Measurements from ENCODE around the gene ADH7.

ADH7 gene

DNA sequence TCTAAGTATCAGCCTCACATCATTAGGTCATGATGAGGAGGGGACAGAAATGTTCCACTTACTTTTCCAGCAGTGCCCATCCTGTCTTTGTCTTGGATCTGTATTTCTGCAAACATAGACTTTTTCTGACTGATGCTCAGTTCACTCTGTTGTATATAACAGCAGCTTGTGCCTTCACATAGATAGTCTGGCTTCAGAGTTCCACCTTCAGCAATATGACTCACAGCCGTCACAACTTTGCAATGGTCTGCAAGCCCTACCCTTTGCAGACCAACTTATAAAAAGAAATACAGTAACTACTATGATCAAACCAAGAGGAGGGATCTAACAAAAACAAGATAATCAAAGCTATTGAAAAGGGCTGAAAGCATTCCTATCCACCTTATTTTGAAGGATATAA, at the start of gene ADH7:
Gene ADH7, minus strand, starts transcription at position 189 of the 400 bp plus-strand sequence. Its CDS starts 109 bp downstream, at position 80.
- DNase-seq (ENCODE audit: low read depth in 2 of 2), result no peak

DNA sequence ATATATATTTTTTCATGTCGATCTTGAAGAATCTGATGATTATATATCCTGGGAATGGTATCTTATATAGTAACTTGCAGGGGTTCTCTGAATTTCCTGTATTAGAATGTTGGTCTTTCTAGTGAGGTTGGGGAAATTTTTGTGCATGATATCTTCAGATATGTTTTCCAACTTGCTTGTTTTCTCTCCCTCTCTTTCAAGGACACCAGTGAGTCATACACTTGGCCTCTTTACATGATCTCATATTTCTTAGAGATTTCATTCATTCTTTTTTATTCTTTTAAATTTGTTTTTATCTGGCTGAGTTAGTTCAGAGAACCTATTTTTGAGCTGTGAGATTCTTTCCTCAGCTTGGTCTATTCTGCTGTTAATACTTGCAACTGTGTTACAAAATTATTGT, 48.5 kb upstream of the ADH7 start:
- DNase-seq (ENCODE audit: low read depth in 2 of 2), result no peak

DNA sequence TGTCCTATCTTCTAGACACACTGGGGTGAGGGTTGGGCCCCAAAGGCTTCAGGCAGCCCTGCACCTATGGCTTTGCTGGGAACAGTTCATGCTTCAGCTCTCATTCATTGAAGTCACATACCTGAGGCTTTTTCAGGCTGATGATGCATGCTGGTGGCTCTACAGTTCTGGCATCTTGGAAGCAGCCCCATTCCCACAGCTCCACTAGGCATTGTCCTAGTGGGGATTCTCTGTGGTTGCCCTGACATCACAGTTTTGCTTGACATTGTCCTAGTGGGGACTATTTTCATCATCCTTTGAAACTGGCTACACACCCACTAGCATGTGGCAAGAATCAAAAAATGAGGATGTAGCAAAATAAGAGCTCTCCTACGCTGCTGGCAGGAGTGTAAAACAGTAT, 38.0 kb upstream of the ADH7 start:
- no peak for DNase-seq (ENCODE audit: low read depth in 2 of 2)

DNA sequence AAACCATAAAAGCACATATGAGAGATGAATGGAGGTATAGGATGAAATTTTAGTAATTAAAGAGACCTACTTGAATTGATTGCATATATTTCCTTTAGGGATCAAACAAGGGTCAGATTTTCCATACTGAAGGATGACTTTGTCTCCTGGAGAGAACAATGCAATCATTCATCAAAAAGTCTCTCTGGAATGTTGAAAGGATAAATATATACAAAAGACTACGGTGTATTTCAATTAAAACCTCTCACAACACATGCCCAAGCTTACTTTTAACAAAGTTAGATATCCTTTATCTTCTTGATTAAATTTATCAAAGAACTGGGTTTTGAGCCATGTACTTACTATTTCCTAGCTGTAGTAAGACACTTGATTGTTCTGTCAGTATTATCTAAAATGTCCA, 36.8 kb upstream of the ADH7 start:
- no peak for DNase-seq (ENCODE audit: low read depth in 2 of 2)

DNA sequence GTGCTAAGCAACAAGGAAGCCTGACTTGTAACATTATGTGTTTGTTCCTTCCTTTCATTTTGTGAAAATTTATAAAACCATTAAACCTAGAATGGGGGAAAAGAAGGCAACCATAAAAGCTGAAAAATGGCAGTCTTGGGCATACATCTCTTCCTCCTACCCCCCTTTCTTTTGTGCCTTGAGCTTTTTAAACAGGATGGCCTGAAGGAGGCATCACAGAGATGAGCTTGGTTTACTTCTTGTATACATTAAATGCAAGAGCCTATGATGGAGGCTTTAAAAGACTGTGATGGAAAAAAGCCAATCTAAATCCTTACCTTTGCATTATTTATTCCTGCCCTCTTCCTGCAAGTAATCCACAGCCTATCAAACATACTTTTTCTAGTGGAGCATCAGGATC, 36.2 kb upstream of the ADH7 start:
- no peak for DNase-seq (ENCODE audit: low read depth in 2 of 2)

DNA sequence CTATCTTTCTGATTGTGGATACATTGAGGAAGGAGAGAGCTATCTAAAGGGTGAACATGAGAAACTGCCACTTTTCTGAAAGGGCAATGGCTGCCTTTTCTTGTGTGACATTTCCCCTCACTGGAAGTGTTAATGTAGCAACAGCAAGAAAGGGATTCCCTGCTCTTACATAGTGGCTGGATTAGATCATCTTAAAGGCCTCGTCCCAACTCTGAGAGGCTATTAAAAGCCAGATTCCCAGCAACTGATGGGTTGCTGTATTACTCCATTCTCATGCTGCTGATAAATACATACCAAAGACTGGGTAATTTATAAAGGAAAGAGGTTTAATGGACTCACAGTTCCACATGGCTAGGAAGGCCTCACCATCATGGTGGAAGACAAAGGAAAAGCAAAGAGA, 33.7 kb upstream of the ADH7 start:
- no peak for DNase-seq (ENCODE audit: low read depth in 2 of 2)

DNA sequence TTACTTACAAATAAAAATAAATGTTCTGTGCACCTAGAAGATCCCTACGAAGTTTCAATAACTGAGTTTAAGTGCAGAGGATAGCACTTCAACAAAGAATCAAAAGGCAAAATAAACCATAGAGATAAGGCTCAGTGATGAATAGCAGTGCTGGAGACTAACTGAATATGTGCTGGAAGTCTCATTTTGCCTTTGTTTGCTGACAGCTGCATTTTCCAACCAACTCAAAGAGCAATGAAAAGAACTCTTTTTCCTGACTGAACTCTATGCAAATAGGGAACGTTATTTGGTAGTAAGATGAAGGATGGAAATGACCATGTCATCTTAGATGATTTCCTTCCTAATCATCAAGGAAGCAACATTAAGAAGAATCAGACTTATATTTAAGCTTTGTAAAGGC, 32.7 kb upstream of the ADH7 start:
- DNase-seq (ENCODE audit: low read depth in 2 of 2), result no peak

DNA sequence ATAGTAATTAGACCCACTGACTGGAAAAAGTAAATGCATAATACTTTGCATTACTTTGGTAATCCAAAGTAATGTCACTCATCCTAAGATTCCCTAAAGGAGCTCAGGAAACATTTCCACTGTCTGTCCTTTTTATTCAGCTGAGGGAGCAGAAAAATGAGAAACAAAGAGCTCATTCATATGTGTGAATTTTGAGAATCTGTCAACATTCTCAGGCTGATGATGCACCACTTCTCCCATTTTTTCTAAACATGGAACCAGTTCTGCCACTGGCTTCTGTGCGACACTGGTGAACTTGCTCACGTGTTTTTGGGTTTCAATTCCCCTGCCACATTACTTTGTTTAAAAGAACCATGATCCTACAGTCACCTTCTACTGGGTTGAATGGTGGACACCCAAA, 28.4 kb upstream of the ADH7 start:
- no peak for DNase-seq (ENCODE audit: low read depth in 2 of 2)

DNA sequence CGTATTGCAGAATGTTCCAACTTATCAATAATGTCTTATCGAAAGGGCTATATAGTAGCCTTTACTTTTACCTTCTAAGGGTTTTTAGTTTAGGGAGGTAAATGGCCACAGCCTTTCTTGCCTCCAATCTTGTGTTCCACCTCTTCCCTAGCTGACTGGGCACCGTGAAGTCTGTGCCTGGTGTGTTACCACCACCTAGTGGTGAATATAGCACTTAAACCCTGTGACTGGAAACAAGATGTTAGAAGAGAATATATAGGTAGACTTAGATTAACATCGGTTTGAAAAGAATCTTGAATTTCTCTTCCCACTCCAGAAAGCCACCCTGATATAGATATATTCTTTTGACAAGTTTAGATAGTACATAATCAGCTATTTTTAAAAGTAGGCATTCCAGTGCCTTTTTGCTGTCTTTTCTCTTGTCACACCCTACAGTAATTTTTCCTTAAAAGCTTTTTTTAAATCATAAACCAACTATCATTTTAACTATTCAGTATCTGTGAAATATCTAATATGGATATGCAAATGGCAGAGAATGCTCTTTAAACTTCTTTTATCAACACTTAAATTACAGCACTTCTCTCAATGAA, 27.8 kb upstream of the ADH7 start:
- DNase-seq (ENCODE audit: low read depth in 2 of 2), result peak; percentile 10 to 31

DNA sequence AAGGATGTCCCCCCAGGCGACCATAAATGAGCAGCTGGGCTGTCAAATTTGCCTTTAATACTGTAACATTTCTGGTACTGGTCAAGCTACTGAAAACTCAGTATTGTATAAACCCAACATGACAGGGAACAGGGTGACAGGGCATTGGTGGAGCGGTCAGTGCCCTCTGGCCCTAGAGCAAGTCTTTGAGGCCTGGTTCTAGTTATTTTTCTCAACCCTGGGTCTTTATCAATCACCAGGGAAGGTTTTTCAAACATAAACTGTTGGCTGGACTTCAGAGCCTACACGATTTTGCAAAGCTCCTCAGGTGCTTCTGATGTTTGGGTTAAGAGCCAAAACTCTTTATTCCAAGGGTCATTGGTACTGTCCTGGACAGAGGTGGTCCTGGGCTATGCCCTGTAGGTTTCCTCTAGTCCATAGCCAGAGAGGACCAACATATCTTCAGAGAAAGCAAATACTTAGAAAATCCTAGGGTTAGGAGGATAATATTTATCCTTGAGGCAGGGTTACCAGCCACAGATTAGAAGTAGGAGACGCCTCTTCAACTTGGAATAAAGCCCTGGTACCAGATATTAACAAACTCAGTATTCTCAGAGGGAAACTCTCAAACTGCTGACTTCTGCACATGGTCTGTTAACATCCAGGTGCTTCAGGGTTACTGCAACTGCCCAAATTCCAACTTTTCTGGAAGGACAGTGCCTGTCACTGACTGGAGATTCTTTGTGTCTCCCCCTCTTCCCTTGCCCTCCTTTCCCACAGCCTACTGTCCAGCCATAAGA, 26.7 kb upstream of the ADH7 start:
- DNase-seq (ENCODE audit: low read depth in 2 of 2), result no peak

DNA sequence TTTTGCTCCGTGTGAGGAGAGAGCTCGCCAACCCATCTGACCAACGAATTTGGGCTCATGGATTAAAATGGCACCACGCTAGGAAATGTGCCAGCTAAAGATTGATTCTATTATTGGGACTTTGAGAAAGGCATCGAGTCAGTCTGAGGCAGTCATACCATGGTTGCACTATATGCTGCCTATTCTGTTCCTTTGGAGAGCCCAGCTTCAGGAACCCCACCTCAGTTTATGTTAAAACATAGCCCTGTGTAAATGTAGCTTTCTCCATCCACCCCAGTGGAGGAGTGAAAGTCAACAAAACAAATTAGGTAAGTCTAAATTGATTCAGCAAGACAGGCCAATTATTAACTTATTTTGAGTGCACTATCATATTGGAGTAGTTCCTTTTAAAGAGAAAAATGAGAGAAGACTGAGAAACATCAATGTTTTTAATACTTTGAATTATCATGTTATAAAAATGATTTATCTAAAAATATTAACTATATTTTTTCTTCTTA, 24.5 kb upstream of the ADH7 start:
- DNase-seq (ENCODE audit: low read depth in 2 of 2), result no peak

DNA sequence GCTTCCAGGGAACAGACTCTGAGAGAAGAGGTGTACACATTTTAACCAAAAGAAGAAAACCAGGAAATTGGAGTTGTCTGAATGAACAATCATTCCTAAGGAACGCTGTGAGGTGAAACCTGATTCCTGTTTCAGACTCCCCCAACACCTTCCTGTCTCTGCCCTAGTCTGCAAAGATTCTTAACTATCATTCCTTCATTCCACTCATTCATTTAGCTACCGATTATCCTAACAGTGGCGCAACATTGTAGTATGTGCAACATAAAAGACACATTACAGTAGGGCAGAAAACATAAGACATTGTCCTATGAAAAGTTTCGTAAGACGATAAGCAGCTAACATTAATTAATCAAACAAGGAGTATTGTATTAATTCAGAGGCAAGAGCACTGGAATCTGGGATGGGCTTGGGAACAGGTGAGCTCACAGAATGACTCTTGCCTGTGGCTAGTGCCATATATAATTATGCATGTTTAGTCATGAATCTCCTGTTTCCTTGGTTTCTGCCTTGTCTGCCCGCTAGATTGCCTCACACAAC, 23.8 kb upstream of the ADH7 start:
- DNase-seq (ENCODE audit: low read depth in 2 of 2), result no peak

DNA sequence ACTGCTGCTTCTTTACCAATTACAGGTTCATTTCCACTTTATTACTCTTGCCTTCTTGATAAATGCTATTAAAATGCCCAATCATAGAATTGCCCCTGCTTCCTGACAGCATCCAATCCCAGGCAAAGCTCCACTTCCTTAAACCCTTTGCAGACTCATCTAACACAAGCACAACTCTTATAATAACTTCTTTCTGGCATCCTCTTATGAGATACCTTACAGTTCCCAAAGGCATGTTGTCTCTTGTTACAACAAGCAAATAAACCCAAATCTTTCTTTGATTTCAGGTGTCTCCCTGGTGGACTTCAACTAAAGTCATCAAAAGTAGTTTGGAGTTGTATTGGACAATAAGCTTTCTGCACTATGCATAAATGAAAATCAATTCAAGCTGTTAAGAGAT, 22.5 kb upstream of the ADH7 start:
- DNase-seq (ENCODE audit: low read depth in 2 of 2), result no peak

DNA sequence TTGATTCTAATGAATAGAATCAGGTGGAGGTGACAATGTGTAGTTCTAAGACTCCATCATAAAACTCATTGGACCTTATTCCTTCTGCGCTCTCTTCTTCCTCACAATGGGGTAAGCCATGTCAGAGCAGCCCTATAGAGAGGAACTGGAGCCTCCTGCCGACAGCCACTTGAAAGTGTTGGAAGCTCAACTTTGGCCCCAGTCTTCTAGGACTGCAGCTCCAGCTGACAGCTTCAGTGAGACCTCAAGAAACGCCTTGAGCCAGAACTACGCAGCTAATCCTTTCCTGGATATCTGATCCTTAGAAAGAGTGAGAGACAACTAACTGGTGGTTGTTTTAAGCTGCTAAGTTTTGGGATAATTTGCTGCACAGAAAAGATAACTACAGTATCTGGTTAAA, 22.1 kb upstream of the ADH7 start:
- no peak for DNase-seq (ENCODE audit: low read depth in 2 of 2)

DNA sequence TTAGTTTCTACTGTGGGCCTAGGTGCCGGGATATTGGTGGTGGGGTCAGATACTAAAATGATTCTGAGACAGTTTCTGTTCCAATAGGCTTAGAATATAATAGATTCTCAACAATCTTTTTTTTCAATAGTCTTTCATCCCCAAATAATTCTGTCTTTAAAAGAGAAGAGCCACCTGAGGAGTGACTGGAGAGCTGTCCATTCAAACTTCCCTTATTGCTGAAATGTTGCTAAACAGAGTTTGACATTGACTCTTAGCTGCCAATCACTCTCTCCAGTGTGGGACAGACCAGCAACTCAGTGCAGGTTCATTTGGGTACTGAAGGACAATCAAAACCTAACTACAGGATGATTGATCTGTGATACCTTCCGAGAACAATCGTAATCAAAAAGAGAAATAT, 12.4 kb upstream of the ADH7 start:
- DNase-seq (ENCODE audit: low read depth in 2 of 2), result no peak

DNA sequence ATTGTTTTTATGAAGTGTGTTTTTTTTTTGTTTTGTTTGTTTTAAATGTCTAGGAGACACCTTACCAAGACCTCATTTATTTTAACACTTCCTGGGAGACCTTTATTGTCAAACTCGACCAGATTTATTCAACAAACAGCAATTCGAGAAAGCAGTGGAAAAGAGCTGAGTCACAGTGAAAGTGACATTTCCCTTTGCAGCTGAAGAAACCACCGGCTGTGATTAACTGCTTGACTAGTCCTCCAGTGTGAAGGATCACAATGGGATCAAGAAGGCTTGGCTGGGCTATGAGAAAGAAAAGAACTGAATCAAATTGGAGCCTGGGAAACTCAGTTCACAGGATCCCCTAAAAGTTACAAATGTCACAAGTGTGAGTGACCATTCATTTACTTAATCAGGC, 11.9 kb upstream of the ADH7 start:
- DNase-seq (ENCODE audit: low read depth in 2 of 2), result no peak

DNA sequence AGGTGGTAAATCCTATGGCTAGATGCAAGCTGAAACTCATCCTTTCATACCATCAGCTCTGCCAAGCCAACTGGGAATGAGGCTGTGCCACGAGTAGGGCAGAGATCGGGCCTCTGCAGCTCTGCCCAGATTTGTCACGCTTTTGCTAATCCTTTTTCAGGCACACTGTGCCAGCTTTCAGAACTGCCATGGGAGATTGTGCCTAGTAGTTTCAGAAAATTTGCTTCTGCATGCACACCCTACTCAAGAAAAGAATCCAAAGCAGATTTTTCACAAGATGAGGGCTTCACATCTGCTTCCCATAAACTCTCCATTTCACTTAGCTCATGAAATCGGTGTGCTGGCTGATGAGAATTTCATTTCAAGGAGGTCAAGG, 3.3 kb upstream of the ADH7 start:
- DNase-seq (ENCODE audit: low read depth in 2 of 2), result no peak

DNA sequence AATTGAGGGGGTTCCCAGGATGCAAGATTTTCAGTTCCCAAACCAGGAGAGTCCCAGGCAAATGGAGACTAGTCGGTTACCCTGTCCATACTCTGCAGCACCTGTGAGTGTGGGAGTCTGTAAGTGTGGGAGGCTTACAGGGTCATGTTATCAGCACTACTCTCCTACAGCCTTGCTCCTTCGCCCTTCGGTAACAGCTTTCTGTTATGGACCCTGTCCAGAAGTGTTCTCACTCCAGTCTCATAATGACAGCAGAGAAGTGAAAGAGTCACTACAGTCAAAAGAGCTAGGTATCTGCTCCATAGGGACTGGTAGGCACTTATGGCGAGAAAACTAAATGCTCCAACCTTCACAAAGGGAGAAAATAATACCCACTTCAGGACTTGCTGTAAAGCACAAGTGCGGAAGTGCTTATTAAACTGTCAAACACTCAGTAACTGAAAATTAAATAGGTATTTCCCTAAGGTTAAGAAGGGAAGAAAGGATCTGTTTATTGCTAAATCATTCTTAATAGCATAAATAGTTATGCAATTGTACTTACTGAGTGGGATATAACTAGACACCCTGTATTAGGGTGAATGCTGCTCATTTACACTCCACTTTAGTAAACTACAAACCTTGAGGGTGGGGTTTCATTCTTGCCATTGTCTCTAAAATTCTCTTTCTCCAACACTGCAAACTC, 2.7 kb upstream of the ADH7 start:
- no peak for DNase-seq (ENCODE audit: low read depth in 2 of 2)

DNA sequence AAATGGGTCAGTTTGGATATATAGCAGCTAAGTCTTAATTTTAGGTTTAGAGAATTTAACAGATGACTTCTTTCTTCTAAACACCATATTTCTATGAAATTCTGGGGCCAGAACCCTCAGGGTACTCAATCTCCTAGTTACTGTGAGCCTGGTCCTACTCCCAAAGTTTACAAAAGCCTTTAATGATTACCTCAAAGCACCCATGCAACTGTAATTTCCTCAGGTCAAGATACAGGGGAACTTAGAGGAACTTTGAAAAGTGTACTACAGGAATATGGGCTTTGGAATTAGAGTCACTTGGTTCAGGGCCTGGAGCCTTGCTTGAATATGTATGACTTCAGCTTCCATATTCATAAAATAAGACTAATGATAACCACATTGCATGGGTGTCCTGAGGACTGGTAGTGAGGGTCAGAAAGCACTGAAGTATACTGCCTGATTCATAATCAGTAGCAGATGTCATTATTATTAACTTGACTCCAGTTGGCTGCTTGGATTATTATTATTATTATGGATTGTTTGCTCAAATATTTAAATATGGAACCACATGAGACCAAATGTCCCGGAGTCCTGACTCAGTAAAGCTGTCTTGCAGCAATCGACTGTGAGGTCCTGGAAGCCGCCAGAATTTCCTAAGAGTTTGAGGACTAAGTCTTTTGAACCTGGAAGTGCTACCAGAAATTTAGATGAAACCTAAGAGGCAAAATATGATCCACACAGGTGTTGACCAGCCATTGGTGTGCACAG, 2.0 kb upstream of the ADH7 start:
- no peak for DNase-seq (ENCODE audit: low read depth in 2 of 2)

DNA sequence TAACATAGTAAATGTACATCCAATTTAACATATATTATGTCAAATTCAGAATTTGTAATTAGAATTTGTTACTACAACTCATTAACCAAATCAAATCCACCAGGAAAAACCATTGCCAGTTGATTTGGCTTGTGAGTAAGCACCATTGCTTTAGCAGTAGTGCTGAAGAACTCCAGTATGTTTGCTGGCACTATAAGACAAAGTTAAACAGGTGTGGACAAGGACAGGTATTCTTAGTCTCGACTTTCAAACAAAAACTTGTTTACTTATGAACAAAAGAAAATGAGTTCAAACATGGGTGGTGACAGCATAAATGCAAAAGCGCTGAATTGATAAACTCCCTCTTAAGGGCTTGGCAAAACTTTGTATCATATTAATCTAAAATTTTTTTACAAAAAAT, 1.3 kb upstream of the ADH7 start:
- DNase-seq (ENCODE audit: low read depth in 2 of 2), result no peak

DNA sequence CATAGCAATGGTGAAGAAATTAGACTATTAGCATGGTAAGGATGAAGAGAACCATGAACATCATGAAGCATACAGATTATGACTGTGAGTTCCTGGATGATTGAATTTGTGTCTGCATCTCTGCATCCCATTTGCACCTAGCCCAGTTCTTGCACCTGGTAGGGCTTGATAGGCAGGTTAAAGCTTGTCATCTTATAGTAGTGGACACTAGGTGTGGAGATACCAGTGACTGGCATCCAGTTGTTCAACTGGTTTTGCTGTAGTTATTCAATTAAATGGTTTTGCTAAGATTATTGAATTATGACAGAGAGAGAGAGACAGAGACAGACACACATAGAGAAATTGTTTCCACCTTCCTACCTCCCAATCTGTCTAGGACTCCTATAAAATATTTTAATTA, 5.0 kb downstream of the ADH7 start:
- DNase-seq (ENCODE audit: low read depth in 2 of 2), result no peak

DNA sequence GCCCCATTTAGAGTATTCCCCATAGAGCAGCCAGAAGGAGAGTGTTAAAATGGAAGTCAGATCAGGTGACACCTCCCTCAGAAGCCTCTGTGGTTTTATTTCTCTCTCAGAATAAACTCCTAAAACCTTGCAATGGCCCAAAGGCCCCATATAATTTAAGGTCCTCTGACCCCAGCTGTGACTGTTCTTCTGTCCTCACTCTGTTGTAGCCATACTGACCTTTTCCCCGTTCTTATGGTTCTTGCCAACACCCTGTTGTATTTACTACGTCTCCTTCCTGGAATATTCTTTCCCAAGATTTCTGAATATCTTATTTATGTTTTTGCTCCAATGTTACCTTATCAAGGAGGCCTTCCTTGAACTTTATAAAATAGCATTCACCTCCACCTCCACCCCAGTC, 18.0 kb downstream of the ADH7 start:
- no peak for DNase-seq (ENCODE audit: low read depth in 2 of 2)
